Left lobe of liver (tissue), 2 donors: Measurements from ENCODE around the gene DEAF1. TPM values are rescaled to one million over a fixed set of nuclear protein-coding genes. Genes with fewer than 3 reads are reported as not detected.
"Not testable (repeated sequence)": the region's sequence is repeated elsewhere in the genome, so short reads cannot be mapped to it uniquely, and the experiment has no call there.

Experiments used
- ATAC-seq: fragments of 200-7000 bp; cut with Tn5 transposase; one replicate; pipeline ENCODE4 v1.9.1; 2020; ENCODE audit warnings: mild to moderate bottlenecking, moderate library complexity
- DNase-seq: peaks from one replicate; pipeline ENCODE4 v3.0.0-alpha.2; 2020; ENCODE audit warnings: low spot score
- total RNA-seq: library from RNA; stranded (reverse); gene quantifications from one replicate; pipeline ENCODE4 v1.2.1, GENCODE V29; 2021
- donor health status: DM: no; HTN: no; CAD: no; lungs with moderate emphysema.
- donor health status: DM: no; HTN: yes; CAD: no.

DEAF1 gene
- total RNA-seq, 1 donor from 2014 or later: 14.8 TPM

- DNase-seq: no peak
- no peak for ATAC-seq
These were observed 41.2 kb downstream of the DEAF1 start for GRCh38 chr11:653837-654236.

DNA sequence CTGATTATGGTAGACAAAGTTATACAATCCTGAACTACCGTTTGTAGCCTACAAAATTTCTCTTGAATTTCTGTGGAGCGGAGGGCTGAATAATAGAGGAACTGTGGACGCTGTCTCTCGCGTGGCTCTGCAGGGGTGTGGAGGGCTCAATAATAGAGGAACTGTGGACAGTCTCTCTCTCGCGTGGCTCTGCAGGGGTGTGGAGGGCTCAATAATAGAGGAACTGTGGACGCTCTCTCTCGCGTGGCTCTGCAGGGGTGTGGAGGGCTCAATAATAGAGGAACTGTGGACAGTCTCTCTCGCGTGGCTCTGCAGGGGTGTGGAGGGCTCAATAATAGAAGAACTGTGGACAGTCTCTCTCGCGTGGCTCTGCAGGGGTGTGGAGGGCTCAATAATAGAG is 41.9 kb downstream of the DEAF1 start:
- DNase-seq, ATAC-seq: not testable (repeated sequence)

DNA sequence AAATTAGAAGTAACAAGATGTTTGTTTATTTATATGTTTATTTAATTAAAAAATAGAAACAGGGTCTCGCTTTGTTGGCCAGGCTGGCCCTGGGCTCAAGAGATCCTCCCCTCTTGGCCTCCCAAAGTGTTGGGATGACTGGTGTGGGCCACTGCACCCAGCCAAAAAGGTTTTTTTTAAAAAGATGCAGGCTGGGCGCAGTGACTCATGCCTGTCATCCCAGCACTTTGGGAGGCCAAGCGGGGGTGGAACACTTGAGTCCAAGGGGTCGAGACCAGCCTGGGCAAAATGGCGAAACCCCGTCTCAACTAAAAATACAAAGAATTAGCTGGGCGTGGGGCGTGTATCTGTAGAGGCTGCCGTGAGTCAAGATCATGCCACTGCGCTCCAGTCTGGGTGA is 44.5 kb downstream of the DEAF1 start:
- no peak for DNase-seq
- ATAC-seq: no peak

- DNase-seq (peak; percentile 82), ATAC-seq (peak; percentile 62)
These were observed 47.3 kb downstream of the DEAF1 start for GRCh38 chr11:647672-648158.

- ATAC-seq (no peak), DNase-seq (no peak)
These were observed 48.8 kb downstream of the DEAF1 start for GRCh38 chr11:646214-646613.

DNA sequence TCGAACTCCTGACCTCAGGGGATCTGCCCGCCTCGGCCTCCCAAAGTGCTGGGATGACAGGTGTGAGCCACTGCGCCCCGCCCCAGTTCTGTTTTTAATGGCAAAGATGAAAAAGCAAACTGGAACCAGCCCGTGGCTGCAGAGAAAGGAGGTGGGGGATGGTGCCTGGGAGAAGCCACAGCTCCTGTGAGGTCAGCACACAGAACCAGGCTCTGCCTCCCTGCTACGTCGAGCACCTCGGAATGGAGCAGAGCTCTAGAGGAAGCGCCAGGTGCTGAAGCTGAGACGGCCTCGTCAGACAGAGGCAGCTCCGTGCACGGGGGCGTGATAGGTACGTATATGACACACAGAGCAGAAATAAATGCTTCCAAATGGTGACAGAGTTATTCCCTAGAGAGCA is 49.5 kb downstream of the DEAF1 start:
- DNase-seq: no peak

DNA sequence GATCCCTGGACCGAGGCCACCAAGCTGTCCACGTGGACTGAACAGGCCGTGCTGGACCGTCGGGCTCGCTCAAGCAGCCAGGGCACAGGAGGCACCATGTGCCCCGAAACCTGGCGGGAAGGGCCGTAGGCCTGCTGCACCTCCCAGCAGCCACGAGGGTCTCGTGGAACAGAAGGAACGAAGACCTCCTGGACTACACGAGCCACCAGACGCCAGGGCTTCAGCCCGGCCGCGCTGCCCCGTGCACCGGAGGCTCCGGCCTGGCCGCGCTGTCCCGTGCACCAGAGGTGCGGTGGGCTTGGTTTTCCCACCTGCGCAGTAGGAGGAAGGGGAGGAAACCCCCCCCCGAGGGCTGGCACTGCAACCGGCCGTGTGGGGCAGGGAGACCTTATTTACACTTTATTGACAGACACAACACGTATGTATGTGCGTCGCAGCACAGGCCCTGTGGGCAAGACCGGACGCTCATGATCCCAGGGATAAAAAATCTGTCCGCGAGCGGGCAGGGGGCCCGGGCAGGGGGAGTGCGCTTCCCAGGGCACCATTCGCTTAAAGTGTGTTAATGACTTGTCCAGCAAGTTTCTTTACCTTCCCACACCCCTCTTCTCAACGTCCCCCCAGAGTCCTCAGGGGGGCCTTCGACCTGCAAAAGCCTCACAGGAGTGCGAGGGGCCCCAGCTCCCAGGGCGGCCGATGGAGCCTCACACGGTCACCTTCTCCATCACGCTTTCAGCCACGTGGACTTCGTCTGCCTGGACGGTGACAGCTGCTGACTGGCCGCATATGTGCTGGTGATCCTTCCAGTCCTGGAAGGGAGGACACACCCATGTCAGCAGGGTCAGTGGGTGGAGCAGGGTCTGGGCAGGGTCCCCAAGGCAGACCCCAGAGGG is 50.9 kb downstream of the DEAF1 start:
- DNase-seq (no peak), ATAC-seq (no peak)

More for the DNA sequence above, 49.5 kb downstream of the DEAF1 start:
- no peak for ATAC-seq

GRCh38 chr11:643366-643765 is 51.7 kb downstream of the DEAF1 start:
- ATAC-seq (no peak), DNase-seq (no peak)

GRCh38 chr11:641806-642370 is 53.1 kb downstream of the DEAF1 start:
- DNase-seq (no peak), ATAC-seq (no peak)

GRCh38 chr11:640021-640706 is 54.9 kb downstream of the DEAF1 start:
- no peak for ATAC-seq
- DNase-seq: no peak

DNA sequence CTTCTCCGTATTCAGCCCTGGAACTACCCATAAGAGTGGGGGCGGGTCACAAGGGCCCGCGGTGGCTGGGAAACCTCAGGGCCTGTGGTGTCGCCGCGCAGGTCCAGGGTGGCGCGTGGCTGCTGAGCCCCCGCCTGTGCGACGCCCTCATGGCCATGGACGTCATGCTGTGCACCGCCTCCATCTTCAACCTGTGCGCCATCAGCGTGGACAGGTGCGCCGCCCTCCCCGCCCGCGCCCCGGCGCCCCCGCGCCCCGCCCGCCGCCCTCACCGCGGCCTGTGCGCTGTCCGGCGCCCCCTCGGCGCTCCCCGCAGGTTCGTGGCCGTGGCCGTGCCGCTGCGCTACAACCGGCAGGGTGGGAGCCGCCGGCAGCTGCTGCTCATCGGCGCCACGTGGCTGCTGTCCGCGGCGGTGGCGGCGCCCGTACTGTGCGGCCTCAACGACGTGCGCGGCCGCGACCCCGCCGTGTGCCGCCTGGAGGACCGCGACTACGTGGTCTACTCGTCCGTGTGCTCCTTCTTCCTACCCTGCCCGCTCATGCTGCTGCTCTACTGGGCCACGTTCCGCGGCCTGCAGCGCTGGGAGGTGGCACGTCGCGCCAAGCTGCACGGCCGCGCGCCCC is 55.6 kb downstream of the DEAF1 start:
- ATAC-seq (no peak), DNase-seq (no peak)

DNA sequence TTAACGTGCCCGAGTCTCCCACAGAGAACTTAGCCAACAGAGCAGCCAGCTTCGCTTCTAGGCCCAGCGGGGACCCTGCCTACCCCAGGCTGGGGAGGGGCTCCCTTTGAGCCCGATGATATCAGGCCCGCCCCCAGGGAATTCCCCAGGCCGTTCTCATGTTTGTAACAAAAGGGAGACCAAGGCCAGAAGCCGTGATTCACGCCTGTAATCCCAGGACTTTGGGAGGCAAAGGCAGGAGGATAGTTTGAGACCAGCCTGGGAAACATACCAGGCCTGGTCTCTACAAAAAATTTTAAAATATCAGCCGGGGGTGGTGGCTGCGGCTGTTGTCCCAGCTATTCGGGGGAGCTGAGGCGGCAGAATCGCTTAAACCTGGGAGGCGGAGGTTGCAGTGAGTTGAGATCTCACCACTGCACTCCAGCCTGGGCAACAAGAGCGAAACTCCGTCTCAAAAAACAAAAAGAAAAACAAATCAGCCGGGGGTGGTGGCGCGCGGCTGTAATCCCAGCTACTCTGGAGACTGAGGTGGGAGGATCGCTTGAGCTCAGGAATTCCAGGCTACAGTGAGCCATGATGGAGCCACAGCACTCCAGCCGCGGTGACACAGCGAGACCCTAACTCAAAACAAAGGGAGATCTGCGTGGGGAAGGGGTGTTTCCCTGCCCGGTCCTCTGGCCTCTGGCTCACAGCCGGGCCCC is 56.2 kb downstream of the DEAF1 start:
- ATAC-seq: no peak
- no peak for DNase-seq

DNA sequence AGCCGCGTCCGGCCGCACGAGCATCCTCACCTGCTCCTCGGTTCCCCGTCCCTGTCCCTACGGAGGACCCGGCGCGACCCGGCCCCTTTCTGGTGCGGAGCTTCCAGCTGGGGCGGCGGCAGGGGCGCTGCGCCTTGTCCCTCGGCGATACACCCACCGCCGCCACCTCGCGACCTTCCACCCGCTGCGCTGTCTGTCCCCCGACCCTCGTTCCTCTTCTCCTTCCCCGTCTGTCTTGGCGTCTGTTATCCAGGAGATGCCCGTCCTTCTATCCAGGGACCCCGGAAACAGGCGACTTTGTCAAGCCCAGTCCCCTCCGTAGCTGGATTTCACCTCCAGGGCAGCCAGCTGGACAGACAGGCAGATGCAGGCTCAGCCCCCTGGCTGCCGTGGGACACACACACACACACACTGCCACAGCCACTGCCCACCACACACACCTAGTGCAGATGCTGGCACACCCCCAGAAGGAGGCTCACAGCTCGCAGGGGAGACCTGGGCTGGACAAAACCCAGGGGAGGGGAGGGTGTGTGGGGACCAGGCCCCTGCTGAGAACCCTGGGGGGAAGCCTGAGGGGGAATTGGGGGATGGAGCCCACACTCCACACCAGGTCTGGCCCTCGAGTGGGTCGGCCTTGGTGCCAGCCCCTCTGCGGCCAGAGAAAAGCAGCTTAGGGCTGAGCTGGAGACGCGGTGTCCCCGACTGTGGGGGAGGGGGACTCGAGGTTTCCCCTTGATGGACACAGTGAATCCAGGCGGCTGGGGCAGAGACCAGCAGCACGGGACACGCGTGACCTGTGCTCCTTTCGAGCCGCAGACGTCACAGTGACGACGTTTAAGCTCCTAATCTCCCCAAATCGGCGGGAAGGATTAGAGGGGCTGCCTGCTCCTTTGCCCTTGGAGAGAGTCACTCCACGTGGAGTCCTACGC is 57.2 kb downstream of the DEAF1 start:
- no peak for ATAC-seq

DNA sequence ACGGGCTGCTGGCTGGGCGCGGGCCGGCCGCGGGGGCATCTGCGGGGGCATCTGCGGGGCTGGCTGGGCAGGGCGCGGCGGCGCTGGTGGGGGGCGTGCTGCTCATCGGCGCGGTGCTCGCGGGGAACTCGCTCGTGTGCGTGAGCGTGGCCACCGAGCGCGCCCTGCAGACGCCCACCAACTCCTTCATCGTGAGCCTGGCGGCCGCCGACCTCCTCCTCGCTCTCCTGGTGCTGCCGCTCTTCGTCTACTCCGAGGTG is 57.8 kb downstream of the DEAF1 start:
- ATAC-seq: no peak
- DNase-seq: no peak

More for the DNA sequence above, 57.2 kb downstream of the DEAF1 start:
- no peak for DNase-seq

DNA sequence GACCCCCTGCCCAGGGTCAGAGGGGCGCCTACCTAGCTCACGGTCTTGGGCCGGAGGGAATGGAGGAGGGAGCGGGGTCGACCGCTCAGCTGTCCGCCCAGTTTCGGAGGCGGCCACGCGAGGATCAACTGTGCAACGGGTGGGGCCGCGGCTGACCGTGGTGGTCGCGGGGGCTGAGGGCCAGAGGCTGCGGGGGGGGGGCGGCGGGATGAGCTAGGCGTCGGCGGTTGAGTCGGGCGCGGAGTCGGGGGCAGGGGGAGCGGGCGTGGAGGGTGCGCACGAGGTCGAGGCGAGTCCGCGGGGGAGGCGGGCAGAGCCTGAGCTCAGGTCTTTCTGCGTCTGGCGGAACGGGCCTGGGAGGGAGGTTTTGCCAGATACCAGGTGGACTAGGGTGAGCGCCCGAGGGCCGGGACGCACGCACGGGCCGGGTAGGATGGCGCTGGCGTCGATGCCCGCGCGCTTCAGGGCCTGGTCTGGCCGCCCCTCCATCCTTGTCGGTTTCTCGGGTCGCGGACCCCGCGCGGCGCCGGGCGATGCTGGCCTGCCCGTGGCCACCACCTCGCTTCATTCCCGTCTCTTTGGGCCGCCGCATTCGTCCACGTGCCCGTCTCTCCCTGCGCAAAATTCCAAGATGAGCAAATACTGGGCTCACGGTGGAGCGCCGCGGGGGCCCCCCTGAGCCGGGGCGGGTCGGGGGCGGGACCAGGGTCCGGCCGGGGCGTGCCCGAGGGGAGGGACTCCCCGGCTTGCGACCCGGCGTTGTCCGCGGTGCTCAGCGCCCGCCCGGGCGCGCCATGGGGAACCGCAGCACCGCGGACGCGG is 58.3 kb downstream of the DEAF1 start, which contains the start of gene DRD4:
DRD4 (plus strand) TSS at position 759 of the 822 bp plus-strand sequence; CDS start at position 795, 36 bp downstream.
- ATAC-seq (peak; percentile 51), DNase-seq (no peak)

DNA sequence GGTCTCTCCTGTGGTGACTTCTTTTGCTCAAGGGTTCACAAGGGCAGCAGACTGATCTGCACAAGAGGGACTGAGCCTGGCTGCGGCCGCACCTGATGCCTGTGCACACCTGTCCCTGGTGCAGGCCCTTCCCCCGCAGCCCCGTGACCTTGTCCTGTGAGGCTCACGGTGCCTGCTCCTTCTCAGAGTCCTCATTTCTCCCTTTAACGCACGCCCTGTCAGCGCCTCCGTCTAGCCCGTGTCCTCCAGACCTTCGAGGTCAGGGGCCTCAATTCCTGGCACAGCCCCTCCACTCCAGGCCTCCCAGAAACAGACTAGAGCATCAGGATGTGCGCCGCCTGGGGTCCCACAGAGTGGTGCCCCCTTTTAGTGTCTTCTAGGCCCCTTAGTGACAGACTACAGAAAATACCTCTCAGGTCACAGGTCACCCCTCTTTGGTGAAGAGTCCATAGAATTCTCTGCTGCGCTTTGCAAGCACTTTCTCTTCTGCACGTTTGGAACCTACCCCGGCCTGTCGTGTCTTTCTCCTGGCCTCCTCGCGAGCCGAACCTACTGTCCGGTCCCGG is 59.0 kb downstream of the DEAF1 start:
- no peak for DNase-seq

GRCh38 chr11:630871-631270 is 64.2 kb downstream of the DEAF1 start:
- DNase-seq (no peak), ATAC-seq (no peak)

More for the DNA sequence above, 59.0 kb downstream of the DEAF1 start:
- no peak for ATAC-seq

- no peak for ATAC-seq
These were observed 65.8 kb downstream of the DEAF1 start for GRCh38 chr11:629237-629583.

More at GRCh38 chr11:629237-629583, 65.8 kb downstream of the DEAF1 start:
- no peak for DNase-seq
